ENCODE data around the gene OR5K1. TPM values are rescaled to one million over a fixed set of nuclear protein-coding genes. Genes with fewer than 3 reads are reported as not detected.

The OR5K1 gene
- total RNA-seq, 4 donors from 2014 or later = not detected

GRCh38 chr3:98449606-98450193 is 13.3 kb upstream of the OR5K1 start:
- Histone ChIP-seq H3K27me3 (no peaks in the 10 kb centered on the region), H3K36me3 (no peaks in the 10 kb centered on the region), H3K27ac (no peak overlapping the region), H3K9me3 (no peaks in the 10 kb centered on the region), H3K4me1 (no peaks in the 10 kb centered on the region), H3K4me3 (no peak overlapping the region)
- TF ChIP-seq CTCF (IDR thresholded peaks at IDR 0.05) (no peak), POLR2A (IDR thresholded peaks at IDR 0.05) (no peak), POLR2AphosphoS5 (IDR thresholded peaks at IDR 0.05) (no peak), EP300 (IDR thresholded peaks at IDR 0.05) (no peak)
- WGBS, 2 donors (ENCODE audit: low coverage in 1 of 2) = 74 to 76% methylated on average over 7 of the region's 7 CpGs
- ATAC-seq = no peak

- Histone ChIP-seq H3K36me3 (no peaks in the 10 kb centered on the region), H3K4me1 (no peaks in the 10 kb centered on the region), H3K9me3 (no peaks in the 10 kb centered on the region), H3K27ac (no peak overlapping the region), H3K27me3 (no peaks in the 10 kb centered on the region), H3K4me3 (no peak overlapping the region)
- no peak for ATAC-seq
- TF ChIP-seq CTCF (IDR thresholded peaks at IDR 0.05) (no peak), POLR2AphosphoS5 (IDR thresholded peaks at IDR 0.05) (no peak), EP300 (IDR thresholded peaks at IDR 0.05) (no peak), POLR2A (IDR thresholded peaks at IDR 0.05) (no peak)
- 83 to 85% methylated on average over 4 of the region's 4 CpGs for WGBS, 2 donors (ENCODE audit: low coverage in 1 of 2)
These were observed 12.6 kb upstream of the OR5K1 start for GRCh38 chr3:98450372-98450771.

- no peak overlapping the region for H3K4me3 ChIP-seq
- ATAC-seq = no peak
- no peak for TF ChIP-seq CTCF (IDR thresholded peaks at IDR 0.05)
- H3K27me3 ChIP-seq = no peaks in the 10 kb centered on the region
- no peak overlapping the region for H3K27ac ChIP-seq
- H3K36me3 ChIP-seq = no peaks in the 10 kb centered on the region
- peaks cover 0 to 12% (median 0%) of the 10 kb centered on the region in 3 donors for H3K9me3 ChIP-seq
- H3K4me1 ChIP-seq = no peaks in the 10 kb centered on the region
These were observed 9.2 kb upstream of the OR5K1 start for GRCh38 chr3:98453827-98454226.

GRCh38 chr3:98454929-98455328 is 8.1 kb upstream of the OR5K1 start:
- ATAC-seq = no peak
- H3K4me3 ChIP-seq = no peak overlapping the region
- H3K36me3 ChIP-seq = no peaks in the 10 kb centered on the region
- H3K4me1 ChIP-seq = no peaks in the 10 kb centered on the region
- TF ChIP-seq POLR2AphosphoS5 (IDR thresholded peaks at IDR 0.05) = no peak
- no peak for TF ChIP-seq POLR2A (IDR thresholded peaks at IDR 0.05)
- no peak for TF ChIP-seq EP300 (IDR thresholded peaks at IDR 0.05)
- no peak for TF ChIP-seq CTCF (IDR thresholded peaks at IDR 0.05)
- peaks cover 0 to 12% (median 0%) of the 10 kb centered on the region in 3 donors for H3K9me3 ChIP-seq
- no peaks in the 10 kb centered on the region for H3K27me3 ChIP-seq
- H3K27ac ChIP-seq = no peak overlapping the region
- 91 to 100% methylated on average over 1 of the region's 1 CpG for WGBS, 2 donors (ENCODE audit: low coverage in 1 of 2)

GRCh38 chr3:98457543-98457942 is 5.5 kb upstream of the OR5K1 start:
- no peaks in the 10 kb centered on the region for H3K27me3 ChIP-seq
- no peaks in the 10 kb centered on the region for H3K4me1 ChIP-seq
- H3K27ac ChIP-seq = no peak overlapping the region
- no peak overlapping the region for H3K4me3 ChIP-seq
- no peaks in the 10 kb centered on the region for H3K36me3 ChIP-seq
- peaks cover 0 to 15% (median 0%) of the 10 kb centered on the region in 3 donors for H3K9me3 ChIP-seq
- 82 to 84% methylated on average over 2 of the region's 2 CpGs for WGBS, 2 donors (ENCODE audit: low coverage in 1 of 2)
- no peak for ATAC-seq
- TF ChIP-seq POLR2AphosphoS5 (IDR thresholded peaks at IDR 0.05) (no peak), CTCF (IDR thresholded peaks at IDR 0.05) (no peak), EP300 (IDR thresholded peaks at IDR 0.05) (no peak), POLR2A (IDR thresholded peaks at IDR 0.05) (no peak)

All from gastroesophageal sphincter (tissue), 4 donors.